GM19324 (cell line): ENCODE data around the gene LMX1A.

ENCODE experiments used
- ATAC-seq: cut with Tn5 transposase; IDR thresholded peaks from one replicate; pipeline ENCODE4 v1.9.1; 2021; ENCODE audit warnings: mild to moderate bottlenecking, moderate library complexity; ENCODE audit not compliant: unreplicated experiment, low FRiP score

Gene LMX1A

GRCh38 chr1:165281207-165281901 is 75.2 kb downstream of the LMX1A start:
- no peak for ATAC-seq

DNA sequence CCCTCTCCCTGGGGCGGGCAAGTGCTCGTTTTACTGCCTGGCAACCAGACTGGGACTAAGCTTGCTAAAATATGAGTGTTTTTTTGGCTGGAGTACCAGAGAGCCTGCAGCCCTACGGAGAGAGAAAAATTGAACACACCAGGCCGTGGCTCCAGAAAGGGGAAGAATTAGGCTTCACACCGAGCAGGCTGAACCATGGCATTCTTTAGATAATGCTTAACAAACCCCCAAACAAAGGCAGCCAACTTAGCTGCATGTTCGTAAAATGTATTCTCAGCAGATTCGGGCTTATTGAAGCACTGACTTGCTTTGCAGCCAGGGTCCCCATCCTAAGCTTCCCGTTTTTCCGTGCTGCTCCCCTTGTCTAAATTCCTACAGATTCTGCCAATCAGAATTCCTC is 76.6 kb downstream of the LMX1A start:
- no peak for ATAC-seq

DNA sequence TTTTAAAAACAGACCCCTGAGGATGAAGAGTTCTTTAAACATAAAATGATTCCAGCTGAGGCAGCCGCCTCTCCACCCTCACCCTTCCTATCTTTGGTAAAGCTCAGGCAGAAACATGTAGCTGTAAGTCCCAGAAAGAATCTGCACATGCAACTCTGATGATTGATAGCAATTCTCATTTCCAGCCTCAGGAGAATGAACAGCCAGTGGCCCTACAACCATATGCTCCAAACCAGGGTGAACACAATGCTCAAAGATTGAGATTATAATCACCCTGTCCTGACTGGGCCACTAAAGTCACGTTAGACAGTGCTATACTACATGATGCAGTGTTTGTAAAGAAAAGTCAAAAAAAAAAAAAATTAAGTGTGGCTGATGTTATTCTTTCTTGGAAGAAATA is 80.2 kb downstream of the LMX1A start:
- ATAC-seq: no peak

DNA sequence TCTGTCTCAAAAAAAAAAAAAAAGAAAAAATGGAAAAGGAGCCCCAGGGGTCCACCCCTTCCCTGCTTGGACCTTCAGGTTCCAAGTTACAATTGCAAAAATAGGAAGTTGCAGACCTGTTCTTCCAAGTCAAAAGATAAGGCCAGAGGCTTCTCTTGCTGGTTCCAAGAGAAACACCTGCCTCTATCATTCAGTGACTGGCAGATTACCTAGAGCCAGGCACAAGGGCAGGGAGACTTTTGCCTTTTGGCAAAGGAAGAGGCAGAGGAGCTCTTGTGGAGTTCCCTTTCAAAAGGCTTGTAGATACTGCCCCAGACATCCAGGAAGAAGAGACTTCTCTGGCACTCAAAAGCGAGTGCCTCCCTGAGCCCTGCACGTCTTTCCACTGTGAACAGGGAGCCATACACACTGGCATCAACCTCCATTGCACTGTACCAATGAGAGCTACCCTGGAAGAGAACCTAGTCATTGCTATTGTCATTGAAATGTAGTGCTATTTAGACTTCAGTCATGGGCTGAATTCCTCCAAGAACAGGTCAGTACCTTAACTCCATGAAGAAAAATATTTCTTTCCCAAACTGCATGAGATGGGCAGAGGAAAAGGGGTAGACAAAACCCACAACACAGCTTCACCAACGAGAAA is 91.2 kb downstream of the LMX1A start:
- ATAC-seq: no peak

DNA sequence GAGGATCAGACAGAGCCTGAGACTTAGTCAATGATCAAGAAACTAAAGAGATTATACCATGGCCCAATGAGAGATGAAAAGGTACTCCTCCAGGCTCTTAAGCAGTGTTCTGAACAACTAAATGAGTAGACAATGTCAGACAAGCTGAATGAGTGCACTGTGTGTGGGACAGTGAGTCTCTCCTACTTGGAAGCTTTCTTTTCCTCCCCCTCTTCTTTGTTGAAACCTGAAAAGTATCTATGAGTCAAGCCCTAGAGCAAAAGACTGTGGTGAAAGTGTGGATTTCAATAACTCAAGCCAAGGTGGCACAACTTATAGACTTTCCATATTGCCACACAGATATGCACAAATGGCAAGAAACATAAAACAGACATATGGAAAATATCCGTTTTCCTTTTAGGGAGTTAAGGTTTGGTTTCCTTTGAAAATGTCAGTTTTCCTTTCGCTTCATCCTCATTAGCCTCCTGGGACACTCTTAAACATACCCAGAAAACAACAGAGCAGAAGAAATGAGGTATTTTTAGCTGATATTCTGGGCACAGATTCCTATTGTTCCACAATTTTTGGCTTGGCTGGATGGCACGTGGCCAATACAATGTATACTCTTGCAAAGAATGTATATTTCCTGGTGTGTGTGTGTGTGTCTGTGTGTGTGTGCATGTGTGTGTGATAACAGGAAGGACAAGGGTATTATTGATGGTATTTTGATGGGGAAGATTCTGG is 96.6 kb downstream of the LMX1A start:
- ATAC-seq: no peak

DNA sequence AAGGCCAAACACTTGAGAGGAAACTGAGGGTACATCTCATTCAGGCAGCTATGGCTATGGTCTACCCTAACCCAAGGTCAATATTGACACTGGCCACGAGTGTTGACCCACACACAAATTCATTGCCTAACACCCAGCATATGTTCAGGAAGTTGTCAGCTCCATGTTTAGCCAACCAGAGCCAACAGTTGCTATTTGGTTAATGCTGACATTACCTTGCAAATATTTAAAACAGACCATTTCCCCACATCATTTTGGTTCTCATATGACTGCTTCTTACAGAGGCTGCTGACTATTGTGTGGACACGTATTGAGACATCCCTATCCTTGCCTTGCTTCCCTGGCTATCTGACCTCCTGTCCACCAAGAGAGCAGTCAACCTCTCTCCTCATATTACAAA is 97.3 kb downstream of the LMX1A start:
- no peak for ATAC-seq

DNA sequence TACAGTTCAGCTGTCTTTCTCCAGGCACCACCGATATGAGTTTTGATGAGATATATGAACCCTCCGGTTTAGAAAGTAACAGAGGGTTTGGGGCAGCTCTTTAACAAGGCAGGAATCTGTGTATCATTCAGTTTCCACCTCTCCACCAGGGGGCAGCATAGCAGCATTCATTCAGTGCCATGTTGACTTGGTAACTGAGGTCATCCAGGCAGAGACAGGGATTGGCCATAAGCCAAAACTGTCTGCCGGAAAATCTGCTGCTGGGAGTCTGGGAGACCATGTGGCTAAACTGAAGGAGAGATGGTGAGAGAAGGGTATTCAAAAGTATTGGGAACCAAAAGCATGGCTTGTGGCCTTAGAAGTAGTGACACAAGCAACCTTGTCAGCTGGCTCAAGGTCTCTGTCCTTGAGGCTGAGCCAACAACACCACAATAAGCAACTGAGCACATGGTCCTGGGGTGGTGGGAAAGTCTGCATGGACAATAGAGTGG is 98.5 kb downstream of the LMX1A start:
- ATAC-seq: no peak

DNA sequence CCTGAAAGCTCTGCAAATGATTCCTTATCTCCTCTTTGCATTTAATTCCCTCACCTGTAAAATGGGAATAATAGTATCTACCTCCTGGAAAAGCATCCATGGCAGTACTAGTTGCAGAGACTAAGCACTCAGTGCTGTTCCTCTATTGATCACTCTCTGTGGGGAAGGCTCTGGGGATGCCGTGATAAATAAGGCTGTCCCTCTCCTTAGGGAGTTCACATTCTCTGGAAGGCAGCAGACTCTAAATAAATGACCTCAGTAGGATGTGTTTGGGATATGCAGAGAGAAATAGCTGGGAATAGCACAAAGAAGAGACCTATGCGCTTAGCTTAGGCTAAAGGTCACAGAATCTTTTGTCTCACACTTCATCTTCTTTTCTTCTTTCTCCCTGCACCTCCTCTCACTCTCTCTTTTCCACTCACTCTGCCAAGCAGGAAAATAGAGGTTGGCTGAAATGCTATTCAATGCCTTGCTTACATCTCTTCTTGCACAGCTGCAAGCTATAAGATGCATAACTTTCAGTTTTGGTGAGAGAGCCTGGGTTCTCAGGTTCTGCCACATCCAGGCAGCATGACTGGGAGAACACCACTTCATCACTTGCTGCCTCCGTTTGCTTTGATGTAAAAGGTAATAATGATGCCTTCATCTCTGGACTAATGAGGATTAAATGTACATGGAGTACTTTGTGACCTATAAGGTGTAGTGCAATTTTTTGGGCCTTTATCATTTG is 101.5 kb downstream of the LMX1A start:
- no peak for ATAC-seq

- ATAC-seq: no peak
Observed at GRCh38 chr1:165254376-165254775, 102.1 kb downstream of the LMX1A start.

DNA sequence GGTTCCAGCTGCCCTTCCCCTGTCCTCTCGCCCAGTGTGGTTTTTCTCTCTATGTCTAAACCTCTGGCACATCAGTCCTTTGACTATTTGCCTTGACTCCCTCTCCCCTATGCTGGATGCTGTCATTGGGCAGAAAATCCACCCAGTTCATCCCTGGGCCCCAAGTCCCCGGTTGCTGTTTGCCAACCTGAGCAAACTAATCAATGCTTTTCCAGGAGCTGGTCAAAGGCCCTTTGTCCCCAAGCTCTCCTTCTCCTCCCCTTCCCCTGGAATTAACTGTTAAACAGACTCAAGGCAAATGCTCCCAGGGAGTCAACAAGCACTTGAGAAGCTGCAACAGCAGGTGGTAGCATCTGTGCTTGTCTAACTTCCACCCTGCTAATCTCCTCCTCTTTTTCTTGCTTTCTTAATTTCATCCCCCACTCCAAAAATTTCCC is 102.7 kb downstream of the LMX1A start:
- ATAC-seq: no peak

GRCh38 chr1:165248969-165249571 is 107.4 kb downstream of the LMX1A start:
- ATAC-seq: no peak

DNA sequence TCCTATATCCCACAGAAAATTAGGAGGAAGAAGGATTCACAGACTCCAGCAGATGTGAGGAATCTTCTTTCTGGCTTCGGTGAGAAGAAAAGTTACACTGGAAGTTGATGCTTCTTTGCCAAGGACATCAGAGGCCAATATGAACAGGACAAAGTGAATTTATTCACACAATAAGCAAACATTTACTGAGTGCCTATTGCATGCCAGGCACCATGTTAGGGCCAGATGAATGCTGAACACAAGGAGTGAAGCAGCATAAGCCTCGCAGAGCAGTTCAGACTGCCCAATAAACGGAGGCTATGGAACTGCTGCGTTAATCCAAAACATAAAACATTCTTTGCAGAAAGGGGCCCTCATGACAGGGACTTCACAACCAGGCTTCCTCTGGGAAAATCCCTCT is 114.6 kb downstream of the LMX1A start:
- no peak for ATAC-seq

DNA sequence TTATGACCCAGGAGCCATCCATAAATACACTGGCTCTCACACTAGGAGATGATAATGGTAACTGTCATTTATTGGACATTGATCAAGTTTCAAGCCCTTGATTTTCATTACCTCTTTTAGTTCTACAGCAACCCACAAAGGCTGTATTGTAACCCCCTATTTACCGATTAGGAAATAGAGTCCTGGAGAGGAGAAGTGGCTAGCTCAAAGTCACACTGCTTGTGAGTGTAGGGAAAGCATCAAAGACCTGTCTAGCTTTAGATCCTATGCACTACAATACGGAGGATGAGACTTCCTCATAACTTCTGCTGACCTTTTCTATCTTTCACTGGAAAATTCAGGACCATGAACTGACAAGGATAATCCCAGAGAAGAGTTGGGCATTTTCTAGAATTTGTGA is 115.2 kb downstream of the LMX1A start:
- ATAC-seq: no peak

- ATAC-seq: no peak
Observed at GRCh38 chr1:165240492-165240891, 116.0 kb downstream of the LMX1A start.

DNA sequence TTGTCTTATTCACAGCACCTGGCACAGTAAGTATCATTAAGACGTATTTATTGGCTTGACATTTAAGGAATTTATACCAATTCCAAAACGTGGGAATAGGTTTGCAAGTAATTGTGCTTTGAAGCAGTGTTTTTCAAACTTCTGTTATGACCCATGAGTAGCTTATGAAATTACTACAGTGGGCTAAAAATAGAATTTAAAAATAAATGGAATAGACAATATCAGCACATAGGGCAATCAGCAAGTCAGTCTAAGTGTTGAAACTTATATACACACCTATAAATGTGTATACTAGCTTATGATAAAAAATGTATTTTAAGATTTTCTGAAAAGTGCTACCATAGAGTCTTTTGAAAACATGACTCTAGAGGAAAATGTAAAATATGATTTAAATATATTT is 116.6 kb downstream of the LMX1A start:
- ATAC-seq: no peak

DNA sequence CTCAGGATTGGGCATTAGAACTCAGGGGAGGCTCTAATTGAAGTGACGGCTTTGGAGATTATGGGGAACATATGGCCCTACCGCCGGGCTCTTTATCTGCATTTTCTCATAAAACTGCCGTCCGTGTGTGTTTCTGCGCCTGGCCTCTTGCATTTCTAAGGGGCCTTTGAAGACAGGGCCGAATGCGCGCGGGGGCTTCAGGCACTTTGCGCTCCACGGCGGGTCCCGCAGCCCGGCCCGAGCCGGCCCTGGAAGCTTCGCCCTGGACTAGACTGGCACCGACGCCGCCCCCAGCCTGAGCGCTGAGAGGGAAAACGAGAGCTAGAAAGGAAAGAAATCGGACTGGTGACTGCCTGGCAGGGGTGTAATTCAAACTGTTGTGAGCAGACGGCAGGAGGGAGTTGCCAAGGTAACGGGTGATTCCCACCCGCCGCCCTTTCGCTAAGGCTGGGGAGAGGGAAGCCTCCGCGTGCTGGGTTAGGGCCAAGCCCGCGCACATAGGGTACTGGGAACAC is 120.7 kb downstream of the LMX1A start:
- ATAC-seq: no peak

- no peak for ATAC-seq
Observed at GRCh38 chr1:165235155-165235776, 121.2 kb downstream of the LMX1A start.

DNA sequence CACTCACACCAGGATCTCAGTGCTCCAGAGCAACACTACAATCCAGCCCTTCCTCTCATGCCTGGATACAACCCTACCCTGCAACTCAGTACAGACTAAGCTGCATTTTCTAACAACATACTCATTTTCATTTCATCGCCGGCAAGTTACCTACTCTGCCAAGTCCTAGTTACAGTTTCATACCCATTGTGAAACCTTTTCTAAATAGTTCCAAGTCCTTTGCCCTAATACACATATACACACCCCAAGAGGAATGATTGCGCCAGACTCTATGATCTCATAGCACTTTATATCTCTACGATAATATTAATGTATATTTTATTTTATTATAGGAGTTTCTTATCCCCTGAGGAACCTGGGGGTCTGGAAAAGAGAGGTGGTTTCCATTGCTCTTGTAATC is 122.4 kb downstream of the LMX1A start:
- no peak for ATAC-seq

DNA sequence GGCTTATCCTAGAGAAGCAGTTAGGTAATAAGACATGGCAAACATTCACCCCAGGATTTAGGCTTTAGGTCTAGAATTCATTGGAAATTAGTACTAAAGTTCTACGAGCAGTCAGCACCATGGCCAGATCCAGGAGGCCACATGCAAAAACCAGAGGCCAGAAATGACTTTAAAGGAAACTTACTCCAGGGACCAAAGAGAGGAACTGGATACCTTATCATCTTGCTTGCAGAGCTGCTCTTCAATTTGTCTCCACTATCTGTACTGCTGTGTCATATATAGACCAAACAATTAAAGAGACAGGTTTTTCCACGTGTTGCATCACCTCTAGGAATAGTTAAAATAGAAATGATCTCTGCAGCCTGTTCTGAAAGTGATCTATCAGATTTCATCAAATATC is 127.8 kb downstream of the LMX1A start:
- ATAC-seq: no peak

DNA sequence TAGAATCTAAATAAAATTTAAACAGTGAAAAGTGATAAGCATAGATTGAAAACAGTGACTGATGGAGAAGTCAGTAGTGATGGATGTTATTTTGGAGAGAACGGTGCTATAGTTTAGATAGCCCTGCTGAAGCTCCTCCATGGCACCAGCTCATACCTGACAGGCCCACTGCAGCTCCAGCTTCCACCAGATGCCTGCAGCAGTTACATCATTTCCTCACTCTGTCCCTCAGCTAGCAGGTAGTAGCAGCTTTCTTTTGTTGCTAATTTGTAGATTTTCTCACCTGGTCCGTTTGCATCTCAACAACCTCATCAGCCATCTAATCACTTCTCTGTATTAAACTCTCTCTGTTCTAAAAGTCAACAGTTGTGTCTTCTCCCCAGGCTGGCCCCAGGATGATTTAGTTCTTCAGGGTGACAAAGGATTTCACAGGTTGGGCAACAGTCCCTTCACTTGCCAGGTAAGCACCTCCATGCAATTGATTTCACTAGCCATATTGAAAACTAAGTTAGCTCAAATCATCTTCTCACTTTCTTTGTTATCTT is 128.3 kb downstream of the LMX1A start:
- no peak for ATAC-seq
